NCI-H146 treated with DMSO at 0.1 percent for 48 hours (cell line): ENCODE measurements around the gene ZMYND10.
A peak's percentile ranks its signal among the peaks of the same experiment; 100 is the strongest.

Experiments used
- DNase-seq: peaks from one replicate; lab custom pipeline; 2025; ENCODE audit not compliant: unreplicated experiment; lab: John Stamatoyannopoulos, UW

ZMYND10 gene

GRCh38 chr3:50345586-50346234 is at the start of gene ZMYND10:
TSS of gene ZMYND10 (minus strand) at chr3:50345732. CDS start at chr3:50345579, 153 bp downstream.
- DNase-seq: peak; percentile 13

DNA sequence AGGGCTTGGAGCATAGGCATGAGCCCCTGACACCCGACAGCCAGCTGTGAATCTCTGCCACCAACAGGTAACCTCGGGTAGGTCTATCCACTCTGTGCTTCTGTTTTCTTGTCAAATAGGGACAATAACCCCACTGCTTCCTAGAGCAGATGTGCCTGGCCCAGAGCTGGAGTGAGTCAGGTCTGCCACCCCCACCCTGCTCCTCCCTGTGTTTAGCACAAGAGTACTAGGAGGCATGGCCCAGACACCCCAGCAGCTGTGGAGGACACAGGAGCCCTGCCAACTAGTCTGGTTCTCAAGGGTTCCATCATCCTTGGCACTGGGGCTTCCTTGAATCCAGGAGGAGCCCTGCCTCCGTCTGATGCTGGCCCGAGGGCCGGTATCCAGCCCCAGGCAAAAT is 47.5 kb upstream of the ZMYND10 start:
- no peak for DNase-seq

DNA sequence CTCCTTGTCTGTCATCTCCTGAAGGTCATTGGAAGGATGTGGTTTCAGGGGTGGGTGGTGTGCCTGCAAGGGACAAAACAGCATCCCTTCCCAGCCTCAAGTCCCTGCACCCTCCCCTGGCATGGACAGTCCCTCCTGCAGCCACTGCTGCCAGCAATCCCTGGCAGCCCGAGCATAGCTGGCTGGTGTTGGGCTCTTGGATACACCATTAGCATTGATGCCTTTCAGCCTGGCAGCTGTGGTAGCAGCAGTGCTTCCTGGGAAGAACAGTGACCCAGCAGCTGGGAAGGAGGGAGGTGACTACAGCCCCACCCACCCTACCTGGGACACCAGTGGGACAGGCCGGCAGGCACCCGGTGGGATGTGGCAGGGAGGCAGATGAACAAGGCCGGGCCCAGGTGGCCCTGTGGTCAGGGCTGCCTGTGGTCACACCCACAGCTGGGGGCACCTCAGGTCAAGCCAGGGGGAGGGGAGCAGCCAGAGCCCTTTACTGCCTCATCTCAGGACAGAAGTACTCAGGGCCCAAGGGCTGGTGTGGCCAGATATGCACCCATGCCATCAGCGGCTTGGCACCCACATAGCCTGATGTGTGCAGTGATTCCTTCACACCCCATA is 46.7 kb upstream of the ZMYND10 start:
- no peak for DNase-seq

DNA sequence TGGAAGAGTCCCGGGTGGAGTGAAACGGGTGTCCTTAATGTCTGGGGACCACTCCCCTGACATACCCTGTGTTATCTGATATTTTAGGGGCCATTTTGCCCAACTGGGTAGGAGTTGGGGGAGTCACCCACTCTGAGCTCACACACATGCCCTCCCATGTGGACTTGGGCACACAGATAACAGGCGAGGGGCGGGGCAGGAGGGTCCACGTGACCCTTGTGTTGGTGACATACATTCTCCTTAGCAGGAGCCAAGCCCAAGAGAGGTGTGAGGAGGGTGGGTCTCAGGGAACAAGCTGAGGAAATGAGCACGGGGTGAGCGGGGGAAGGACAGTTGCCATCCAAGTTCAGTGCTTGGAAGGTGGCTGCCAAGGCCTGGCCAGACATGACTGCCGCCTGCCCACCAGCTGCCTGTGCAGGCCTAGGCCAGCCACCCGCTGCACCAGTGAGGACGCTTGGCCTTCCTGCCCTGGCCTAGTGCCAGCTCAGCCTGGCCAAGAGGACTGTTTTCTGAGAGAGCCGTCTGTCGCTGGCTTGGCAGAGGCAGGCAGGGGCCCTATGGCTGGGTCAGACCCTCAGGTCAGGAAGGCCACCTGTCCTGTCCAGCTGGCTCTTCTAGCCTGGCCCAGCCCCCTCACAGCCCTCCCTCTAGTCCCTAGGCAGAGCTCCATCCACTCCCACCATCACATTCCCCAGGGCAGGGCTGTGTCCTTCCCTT is 45.1 kb upstream of the ZMYND10 start:
- no peak for DNase-seq

DNA sequence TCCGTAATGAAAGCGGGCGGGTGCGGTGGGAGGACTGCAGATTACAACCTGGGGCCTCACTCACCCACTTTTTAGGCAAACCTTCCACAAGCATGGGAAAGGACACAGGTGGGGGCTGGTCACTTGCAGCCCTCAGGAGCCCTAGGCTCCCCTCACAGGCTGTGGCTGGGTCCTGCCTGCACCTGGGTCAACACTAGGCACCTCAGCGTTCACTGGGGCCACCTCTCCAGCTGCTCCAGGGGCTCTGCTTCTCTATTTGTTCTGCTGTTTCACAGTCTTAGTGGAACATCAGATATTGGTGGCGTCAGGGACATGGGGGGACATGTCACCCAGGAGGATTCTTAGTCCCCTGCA is 43.9 kb upstream of the ZMYND10 start:
- DNase-seq: no peak

DNA sequence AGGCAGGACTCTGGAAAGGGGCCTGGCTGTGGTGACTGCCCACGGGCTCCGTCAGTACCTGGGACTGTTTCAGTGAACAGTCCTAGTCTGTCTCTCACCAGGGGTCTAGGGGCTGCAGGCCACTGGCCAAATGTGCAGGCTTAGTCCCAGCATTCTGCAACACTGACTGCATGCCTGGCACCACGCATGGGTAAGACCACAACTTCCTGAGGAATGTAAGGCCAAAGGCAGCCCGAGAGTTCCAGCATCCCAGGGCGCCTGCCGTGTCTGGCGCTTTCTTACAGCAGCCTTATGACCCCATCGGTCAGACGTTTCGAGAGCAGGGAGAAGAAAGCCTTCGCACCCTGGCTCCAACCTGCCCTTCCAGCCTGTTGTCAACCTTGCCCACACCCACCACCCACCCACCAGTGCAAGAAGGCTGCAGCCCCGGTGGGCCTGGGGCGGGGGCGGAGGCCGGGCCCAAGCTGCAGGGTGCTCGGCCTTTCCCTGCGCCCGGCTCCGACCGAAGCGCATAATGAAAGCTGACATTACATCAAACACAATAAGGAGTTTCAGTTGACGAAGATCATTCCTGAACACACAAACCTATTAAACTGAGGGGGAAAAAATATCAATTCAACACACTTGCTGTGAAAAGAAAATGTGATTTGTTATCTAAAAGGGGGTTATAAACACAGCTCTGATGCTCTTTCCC is 43.3 kb upstream of the ZMYND10 start:
- DNase-seq: no peak

DNA sequence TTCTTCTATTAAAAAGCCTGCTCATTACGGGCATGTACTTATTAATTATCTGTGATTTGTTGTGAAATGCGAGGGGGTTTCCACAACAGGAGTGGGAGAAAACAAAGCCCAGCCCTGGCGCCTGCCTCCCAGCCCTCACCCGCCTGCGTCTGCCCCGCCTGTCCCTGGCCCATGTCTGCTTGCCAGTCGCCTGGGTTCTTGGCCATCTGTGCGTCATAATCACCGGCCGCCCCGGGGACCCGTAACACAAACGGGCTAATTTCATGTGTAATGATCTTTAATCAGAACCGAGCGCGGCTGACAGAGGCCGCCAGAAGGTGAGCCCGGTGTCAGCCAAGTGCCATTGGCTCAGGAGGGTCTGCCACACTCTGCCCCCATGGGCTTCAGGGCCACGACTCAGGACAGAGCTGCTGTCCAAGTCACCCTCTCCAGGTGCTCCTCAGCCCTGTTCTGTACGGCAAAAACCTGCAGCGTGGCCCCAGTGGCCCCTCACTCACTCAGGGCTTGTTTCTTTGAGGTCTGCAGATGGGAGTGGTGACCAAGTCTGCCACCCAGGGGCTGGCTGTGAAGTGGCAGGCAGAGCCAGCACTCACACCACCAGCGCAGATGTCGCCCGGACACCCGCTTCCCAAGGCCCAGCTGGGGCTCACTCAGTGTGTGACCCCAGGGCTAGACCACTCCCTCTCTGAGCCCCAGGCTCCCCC is 42.6 kb upstream of the ZMYND10 start:
- DNase-seq: no peak

- DNase-seq: no peak
These were observed 40.2 kb upstream of the ZMYND10 start for GRCh38 chr3:50385754-50386153.

DNA sequence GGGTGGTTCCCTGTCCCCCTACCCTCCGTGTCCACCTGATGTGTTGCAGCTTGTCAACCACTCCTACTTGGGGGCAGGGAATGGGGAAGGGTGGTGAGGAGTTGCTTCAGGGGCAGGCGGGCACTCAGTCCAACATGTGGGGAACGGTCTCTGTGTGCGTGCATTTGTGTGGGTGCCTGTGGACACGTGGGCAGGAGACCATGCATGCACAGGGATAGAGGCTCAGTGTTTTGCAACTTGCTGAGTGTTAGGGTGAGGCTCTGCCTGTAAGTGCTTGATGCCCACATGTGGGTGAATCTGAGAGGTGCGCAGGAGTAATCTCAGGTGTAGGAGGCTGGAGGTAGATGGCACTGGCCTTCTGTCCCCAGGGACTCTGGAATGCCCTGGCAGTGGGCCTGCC is 38.2 kb upstream of the ZMYND10 start:
- DNase-seq: no peak

DNA sequence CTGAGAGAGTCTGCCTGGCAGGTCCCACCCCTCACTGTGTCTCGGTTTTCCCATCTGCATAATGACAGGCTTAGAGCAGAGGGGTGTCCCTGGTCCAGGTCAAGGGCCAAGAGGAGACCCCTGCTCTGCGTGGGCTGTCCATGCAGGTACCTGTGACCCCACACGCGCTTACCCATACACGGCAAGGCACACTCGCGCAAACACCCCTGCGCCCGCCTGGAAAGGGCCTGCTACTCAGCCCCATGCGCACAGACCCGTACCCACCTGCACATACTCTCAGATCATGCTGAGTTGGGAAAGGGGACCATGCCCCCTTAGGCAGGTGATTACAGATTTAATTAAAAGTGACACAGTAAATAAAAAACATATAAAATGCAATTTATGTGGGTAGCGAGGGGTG is 37.2 kb upstream of the ZMYND10 start:
- DNase-seq: no peak

DNA sequence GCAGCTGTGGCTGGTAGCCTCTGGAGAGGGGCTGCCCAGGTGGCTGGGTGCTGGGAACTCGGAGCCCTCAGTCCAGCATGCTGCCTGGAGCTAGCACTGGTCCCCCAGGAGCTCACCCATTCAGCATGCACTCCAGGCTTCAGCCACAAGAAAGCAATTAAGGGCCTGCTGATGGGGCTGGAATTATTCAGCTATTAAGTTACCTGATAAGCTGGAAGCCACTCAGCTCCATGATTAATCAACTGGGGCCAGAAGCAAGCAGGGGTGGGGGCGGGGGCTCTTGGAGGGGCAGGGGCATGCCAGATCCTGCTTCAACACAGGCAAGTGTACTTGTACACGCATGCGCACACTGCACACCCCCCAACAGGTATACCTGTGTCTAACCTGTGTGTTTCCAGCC is 35.9 kb upstream of the ZMYND10 start:
- DNase-seq: peak; percentile 80

DNA sequence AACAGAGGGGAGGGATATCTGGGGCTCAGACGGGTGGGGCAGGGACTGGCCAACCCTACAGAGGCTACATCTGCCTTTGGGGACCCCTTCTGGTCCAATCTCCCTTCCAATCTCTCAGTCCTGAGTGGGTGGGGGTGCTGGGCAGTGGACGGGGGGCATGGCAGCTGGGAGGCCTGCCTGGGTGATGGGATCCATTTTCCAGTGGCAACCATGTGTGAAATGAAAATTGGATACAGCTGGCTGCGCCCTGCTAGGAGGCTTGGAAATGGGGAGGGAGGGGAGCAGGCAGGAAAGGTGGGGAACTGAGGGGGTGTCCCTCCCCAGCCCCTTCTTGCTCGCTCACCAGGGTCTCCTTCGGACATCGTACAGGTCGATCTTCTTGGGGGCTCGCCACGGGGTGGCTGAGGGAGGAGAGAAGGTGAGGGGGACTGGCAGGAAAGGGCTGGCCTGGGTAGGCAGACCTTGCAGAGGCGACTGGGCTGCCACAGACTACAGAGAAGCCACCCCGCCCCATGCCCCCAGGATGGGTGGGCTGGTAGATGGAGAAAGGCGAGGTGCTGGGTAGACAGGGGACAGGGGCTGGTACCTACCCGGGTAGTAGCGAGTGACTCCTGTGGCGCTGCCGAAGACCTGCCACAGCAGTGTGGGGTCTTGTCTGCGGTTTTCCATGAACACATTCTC is 35.0 kb upstream of the ZMYND10 start:
- DNase-seq: no peak

- DNase-seq: no peak
These were observed 33.2 kb upstream of the ZMYND10 start for GRCh38 chr3:50378757-50379156.

- no peak for DNase-seq
These were observed 32.5 kb upstream of the ZMYND10 start for GRCh38 chr3:50378024-50378423.

DNA sequence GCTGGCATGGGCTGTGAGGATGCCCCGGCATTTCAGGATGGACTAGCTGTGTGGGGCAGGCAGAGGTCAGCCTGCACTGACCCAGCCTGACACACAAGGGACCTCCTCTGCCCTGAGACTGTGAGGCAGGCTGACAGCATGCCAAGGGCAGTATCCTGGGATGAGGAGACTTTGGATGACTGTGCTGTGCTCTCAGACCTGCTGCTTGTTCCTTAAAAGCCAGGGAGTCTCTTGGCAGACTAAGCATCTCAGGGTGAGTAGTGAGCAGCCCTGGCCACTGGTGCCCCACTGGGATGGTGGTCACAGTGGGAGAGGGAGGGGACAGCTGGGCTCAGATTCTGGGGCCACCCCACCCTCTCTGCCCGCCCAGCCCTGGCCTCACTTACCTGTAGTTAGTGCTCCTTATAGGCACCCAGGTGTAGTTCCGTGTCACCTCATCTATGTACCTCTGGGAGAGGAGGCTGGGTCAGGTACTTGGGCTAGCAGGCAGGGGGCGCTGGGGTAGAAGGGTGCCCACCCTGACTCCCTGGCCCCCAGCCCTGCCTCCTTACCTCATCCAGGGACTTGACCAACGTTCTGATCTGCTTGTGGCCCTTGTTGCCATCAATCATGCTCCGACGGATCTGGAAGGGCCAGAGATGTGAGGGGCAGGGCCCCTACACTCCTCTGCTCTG is 29.9 kb upstream of the ZMYND10 start:
- DNase-seq: no peak

GRCh38 chr3:50374363-50375257 is 29.1 kb upstream of the ZMYND10 start:
- DNase-seq: no peak

GRCh38 chr3:50373146-50374051 is 27.9 kb upstream of the ZMYND10 start:
- DNase-seq: no peak

GRCh38 chr3:50372349-50372748 is 26.8 kb upstream of the ZMYND10 start:
- no peak for DNase-seq
